Activated naive CD8-positive, alpha-beta T cell treated with anti-CD3 and anti-CD28 coated beads, Interleukin-2, amount 50 U/mL, for 24 hours (primary cell): ENCODE results near the gene CNTNAP2.

ENCODE experiments used
- ATAC-seq: fragments of 150-1000 bp; cut with Tn5 transposase; one replicate; pipeline ENCODE4 v1.10.0; 2021
- DNase-seq: peaks from one replicate; pipeline ENCODE4 v3.0.0; 2021
- H3K27ac Mint-ChIP-seq: one replicate; pipeline ENCODE4 v1.8.0; 2021; ENCODE audit warnings: mild to moderate bottlenecking, mixed read lengths
- H3K27me3 Mint-ChIP-seq: one replicate; pipeline ENCODE4 v1.8.0; 2021; ENCODE audit warnings: mixed read lengths
- H3K36me3 Mint-ChIP-seq: one replicate; pipeline ENCODE4 v1.8.0; 2021; ENCODE audit warnings: low read depth, mixed read lengths
- H3K4me1 Mint-ChIP-seq: one replicate; pipeline ENCODE4 v1.8.0; 2021; ENCODE audit warnings: mixed read lengths
- H3K4me3 Mint-ChIP-seq: one replicate; pipeline ENCODE4 v1.8.0; 2021; ENCODE audit warnings: mild to moderate bottlenecking, moderate library complexity, mixed read lengths
- H3K9me3 Mint-ChIP-seq: one replicate; pipeline ENCODE4 v1.8.0; 2021; ENCODE audit warnings: mixed read lengths

Gene CNTNAP2

GRCh38 chr7:146764458-146764857 lies 647.9 kb downstream of the CNTNAP2 start:
- ATAC-seq (no peak), DNase-seq (no peak)
- Mint-ChIP-seq H3K4me1 (no peaks in the 10 kb centered on the region), H3K27me3 (no peaks in the 10 kb centered on the region), H3K27ac (no peak overlapping the region), H3K9me3 (peaks cover 11% of the 10 kb centered on the region), H3K4me3 (no peak overlapping the region), H3K36me3 (no peaks in the 10 kb centered on the region)

GRCh38 chr7:146768957-146769356 lies 652.4 kb downstream of the CNTNAP2 start:
- Mint-ChIP-seq H3K36me3 (no peaks in the 10 kb centered on the region), H3K27ac (no peak overlapping the region), H3K4me1 (no peaks in the 10 kb centered on the region), H3K27me3 (no peaks in the 10 kb centered on the region), H3K4me3 (no peak overlapping the region), H3K9me3 (peaks cover 8% of the 10 kb centered on the region)
- ATAC-seq (no peak), DNase-seq (no peak)

- no peaks in the 10 kb centered on the region for H3K27me3 Mint-ChIP-seq
- H3K36me3 Mint-ChIP-seq: no peaks in the 10 kb centered on the region
Measured at GRCh38 chr7:146772601-146773000, 656.0 kb downstream of the CNTNAP2 start.

GRCh38 chr7:146773506-146773905 lies 656.9 kb downstream of the CNTNAP2 start:
- H3K36me3 Mint-ChIP-seq: no peaks in the 10 kb centered on the region
- ATAC-seq: no peak
- H3K9me3 Mint-ChIP-seq: peaks cover 12% of the 10 kb centered on the region
- H3K4me1 Mint-ChIP-seq: no peaks in the 10 kb centered on the region
- H3K27ac Mint-ChIP-seq: no peak overlapping the region
- no peak for DNase-seq
- H3K27me3 Mint-ChIP-seq: no peaks in the 10 kb centered on the region
- no peak overlapping the region for H3K4me3 Mint-ChIP-seq

More at GRCh38 chr7:146772601-146773000, 656.0 kb downstream of the CNTNAP2 start:
- ATAC-seq (no peak), DNase-seq (no peak)
- Mint-ChIP-seq H3K4me3 (no peak overlapping the region), H3K9me3 (peaks cover 12% of the 10 kb centered on the region), H3K27ac (no peak overlapping the region), H3K4me1 (no peaks in the 10 kb centered on the region)

GRCh38 chr7:146781352-146782116 lies 664.9 kb downstream of the CNTNAP2 start:
- H3K27me3 Mint-ChIP-seq: no peaks in the 10 kb centered on the region
- H3K4me1 Mint-ChIP-seq: no peaks in the 10 kb centered on the region
- H3K36me3 Mint-ChIP-seq: no peaks in the 10 kb centered on the region
- H3K9me3 Mint-ChIP-seq: no peaks in the 10 kb centered on the region
- H3K4me3 Mint-ChIP-seq: no peak overlapping the region
- no peak overlapping the region for H3K27ac Mint-ChIP-seq
- DNase-seq: no peak
- ATAC-seq: no peak

- ATAC-seq (no peak), DNase-seq (no peak)
- Mint-ChIP-seq H3K4me1 (no peaks in the 10 kb centered on the region), H3K27ac (no peak overlapping the region), H3K36me3 (peaks cover 2% of the 10 kb centered on the region), H3K9me3 (peaks cover 13% of the 10 kb centered on the region), H3K4me3 (no peak overlapping the region), H3K27me3 (no peaks in the 10 kb centered on the region)
Measured at GRCh38 chr7:146787266-146787665, 670.7 kb downstream of the CNTNAP2 start.

GRCh38 chr7:146788008-146788407 lies 671.4 kb downstream of the CNTNAP2 start:
- no peak for DNase-seq
- H3K4me3 Mint-ChIP-seq: no peak overlapping the region
- no peak for ATAC-seq
- peaks cover 13% of the 10 kb centered on the region for H3K9me3 Mint-ChIP-seq
- H3K36me3 Mint-ChIP-seq: peaks cover 2% of the 10 kb centered on the region
- H3K27ac Mint-ChIP-seq: no peak overlapping the region
- no peaks in the 10 kb centered on the region for H3K4me1 Mint-ChIP-seq
- no peaks in the 10 kb centered on the region for H3K27me3 Mint-ChIP-seq

GRCh38 chr7:146791344-146792285 lies 675.0 kb downstream of the CNTNAP2 start:
- peaks cover 2% of the 10 kb centered on the region for H3K36me3 Mint-ChIP-seq
- H3K4me1 Mint-ChIP-seq: no peaks in the 10 kb centered on the region
- DNase-seq (no peak), ATAC-seq (no peak)
- no peak overlapping the region for H3K27ac Mint-ChIP-seq
- no peak overlapping the region for H3K4me3 Mint-ChIP-seq
- H3K27me3 Mint-ChIP-seq: no peaks in the 10 kb centered on the region
- peaks cover 16% of the 10 kb centered on the region for H3K9me3 Mint-ChIP-seq

- Mint-ChIP-seq H3K27me3 (no peaks in the 10 kb centered on the region), H3K4me1 (no peaks in the 10 kb centered on the region), H3K9me3 (peaks cover 2% of the 10 kb centered on the region), H3K4me3 (no peak overlapping the region), H3K27ac (no peak overlapping the region), H3K36me3 (no peaks in the 10 kb centered on the region)
- no peak for DNase-seq
- ATAC-seq: no peak
Measured at GRCh38 chr7:146804620-146805019, 688.0 kb downstream of the CNTNAP2 start.

- H3K27ac Mint-ChIP-seq: no peak overlapping the region
- no peaks in the 10 kb centered on the region for H3K4me1 Mint-ChIP-seq
- no peaks in the 10 kb centered on the region for H3K36me3 Mint-ChIP-seq
- no peak for ATAC-seq
- no peak for DNase-seq
- H3K4me3 Mint-ChIP-seq: no peak overlapping the region
- no peaks in the 10 kb centered on the region for H3K27me3 Mint-ChIP-seq
- H3K9me3 Mint-ChIP-seq: no peaks in the 10 kb centered on the region
Measured at GRCh38 chr7:146805082-146805481, 688.5 kb downstream of the CNTNAP2 start.

GRCh38 chr7:146826329-146826728 lies 709.7 kb downstream of the CNTNAP2 start:
- Mint-ChIP-seq H3K27ac (no peak overlapping the region), H3K27me3 (no peaks in the 10 kb centered on the region), H3K36me3 (no peaks in the 10 kb centered on the region), H3K4me1 (no peaks in the 10 kb centered on the region), H3K9me3 (peaks cover 9% of the 10 kb centered on the region), H3K4me3 (no peak overlapping the region)
- ATAC-seq (no peak), DNase-seq (no peak)

GRCh38 chr7:146830686-146831085 lies 714.1 kb downstream of the CNTNAP2 start:
- H3K9me3 Mint-ChIP-seq: peaks cover 12% of the 10 kb centered on the region
- no peak overlapping the region for H3K4me3 Mint-ChIP-seq
- no peak for ATAC-seq
- DNase-seq: no peak
- H3K36me3 Mint-ChIP-seq: no peaks in the 10 kb centered on the region
- no peaks in the 10 kb centered on the region for H3K27me3 Mint-ChIP-seq
- H3K4me1 Mint-ChIP-seq: no peaks in the 10 kb centered on the region
- no peak overlapping the region for H3K27ac Mint-ChIP-seq

- Mint-ChIP-seq H3K9me3 (peaks cover 14% of the 10 kb centered on the region), H3K27me3 (no peaks in the 10 kb centered on the region), H3K4me3 (no peak overlapping the region), H3K36me3 (no peaks in the 10 kb centered on the region), H3K4me1 (no peaks in the 10 kb centered on the region), H3K27ac (no peak overlapping the region)
- ATAC-seq: no peak
- DNase-seq: no peak
Measured at GRCh38 chr7:146831875-146832274, 715.3 kb downstream of the CNTNAP2 start.

- Mint-ChIP-seq H3K4me3 (no peak overlapping the region), H3K27me3 (no peaks in the 10 kb centered on the region), H3K4me1 (no peaks in the 10 kb centered on the region), H3K9me3 (peaks cover 5% of the 10 kb centered on the region), H3K36me3 (no peaks in the 10 kb centered on the region), H3K27ac (no peak overlapping the region)
- ATAC-seq: no peak
- DNase-seq: no peak
Measured at GRCh38 chr7:146844405-146844804, 727.8 kb downstream of the CNTNAP2 start.

- H3K4me3 Mint-ChIP-seq: no peak overlapping the region
- no peaks in the 10 kb centered on the region for H3K27me3 Mint-ChIP-seq
- H3K27ac Mint-ChIP-seq: no peak overlapping the region
- H3K4me1 Mint-ChIP-seq: no peaks in the 10 kb centered on the region
- DNase-seq: no peak
- H3K36me3 Mint-ChIP-seq: no peaks in the 10 kb centered on the region
- ATAC-seq: no peak
- peaks cover 11% of the 10 kb centered on the region for H3K9me3 Mint-ChIP-seq
Measured at GRCh38 chr7:146858690-146859089, 742.1 kb downstream of the CNTNAP2 start.
